GM12892 (cell line): ENCODE data around the gene C11orf87.

ENCODE experiments used
- POLR2A ChIP-seq: IDR thresholded peaks from 2 replicates; pipeline ENCODE4 v1.6.1; 2011; ENCODE audit warnings: low read depth, low read length, control low read depth
- POLR2AphosphoS5 ChIP-seq: IDR thresholded peaks from 2 replicates; pipeline ENCODE4 v1.6.1; 2011; ENCODE audit warnings: low read depth, low read length, control low read depth
- TAF1 ChIP-seq: IDR thresholded peaks from 2 replicates; pipeline ENCODE4 v1.6.1; 2011; ENCODE audit warnings: low read depth, mild to moderate bottlenecking, control low read depth, low read length, borderline replicate concordance

GRCh38 chr11:109433753-109434256 lies 11.8 kb downstream of the C11orf87 start:
- TF ChIP-seq POLR2A (no peak), TAF1 (no peak), POLR2AphosphoS5 (no peak)
